Activated gamma-delta T cell treated with Interleukin-2 at 50 U/mL for 16 hours (primary cell): Measurements from ENCODE around the gene OSBPL3.
A peak's percentile ranks its signal among the peaks of the same experiment; 100 is the strongest.
"Not testable (repeated sequence)": the region's sequence is repeated elsewhere in the genome, so short reads cannot be mapped to it uniquely, and the experiment has no call there.

ENCODE experiments used
- DNase-seq: peaks from one replicate; pipeline ENCODE4 v3.0.0-alpha.2; 2020

Gene OSBPL3

GRCh38 chr7:24916463-24917040 lies 63.4 kb downstream of the OSBPL3 start:
- no peak for DNase-seq

DNA sequence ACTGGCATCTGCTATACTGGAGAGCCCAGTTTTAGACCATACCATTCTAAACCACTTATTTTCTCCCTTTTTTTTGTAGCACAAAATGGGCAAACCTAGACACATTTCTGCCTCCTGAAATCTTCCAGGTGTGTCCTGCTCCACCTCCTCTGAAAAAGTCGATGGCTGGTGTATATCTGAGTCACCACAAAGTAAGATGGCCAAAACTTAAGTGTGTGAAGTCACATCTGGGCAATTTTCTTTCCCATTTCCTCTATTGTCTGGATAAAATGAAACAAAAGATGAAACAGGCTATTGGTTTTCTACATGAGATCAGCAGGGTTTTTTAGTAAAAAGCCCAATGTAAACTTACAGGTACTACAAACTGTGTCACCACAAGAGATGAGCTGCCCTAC lies 65.5 kb downstream of the OSBPL3 start:
- no peak for DNase-seq

DNA sequence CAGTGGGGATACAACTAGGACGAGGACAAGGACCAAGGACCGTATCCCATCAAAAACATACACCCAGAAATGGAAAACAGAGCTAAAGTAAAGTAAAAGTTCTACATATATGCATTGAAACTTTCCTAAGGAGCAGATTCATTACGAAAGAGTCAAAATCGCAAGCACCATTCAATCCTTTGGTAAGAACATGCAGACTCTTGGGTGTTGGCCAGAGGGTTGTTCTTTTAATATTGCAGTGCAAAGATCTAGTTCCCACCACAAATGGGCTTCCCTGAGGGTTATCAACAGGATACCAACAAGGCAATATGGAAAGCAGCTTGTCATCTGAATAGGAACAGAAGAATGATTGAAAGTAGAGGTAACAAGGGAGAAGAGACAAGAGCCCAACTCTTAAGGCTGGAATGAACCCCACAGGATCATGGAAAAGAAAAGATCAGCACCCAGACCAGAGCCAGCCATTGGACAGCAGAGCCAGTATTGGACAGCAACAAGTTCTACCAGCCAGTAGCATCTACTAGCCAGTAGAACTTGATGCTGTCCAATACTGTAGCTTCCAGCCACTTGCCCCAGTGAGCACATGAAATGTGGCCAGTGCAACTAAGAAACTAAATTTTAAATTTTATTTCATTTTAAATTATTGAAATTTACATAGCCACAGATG lies 66.0 kb downstream of the OSBPL3 start:
- no peak for DNase-seq

DNA sequence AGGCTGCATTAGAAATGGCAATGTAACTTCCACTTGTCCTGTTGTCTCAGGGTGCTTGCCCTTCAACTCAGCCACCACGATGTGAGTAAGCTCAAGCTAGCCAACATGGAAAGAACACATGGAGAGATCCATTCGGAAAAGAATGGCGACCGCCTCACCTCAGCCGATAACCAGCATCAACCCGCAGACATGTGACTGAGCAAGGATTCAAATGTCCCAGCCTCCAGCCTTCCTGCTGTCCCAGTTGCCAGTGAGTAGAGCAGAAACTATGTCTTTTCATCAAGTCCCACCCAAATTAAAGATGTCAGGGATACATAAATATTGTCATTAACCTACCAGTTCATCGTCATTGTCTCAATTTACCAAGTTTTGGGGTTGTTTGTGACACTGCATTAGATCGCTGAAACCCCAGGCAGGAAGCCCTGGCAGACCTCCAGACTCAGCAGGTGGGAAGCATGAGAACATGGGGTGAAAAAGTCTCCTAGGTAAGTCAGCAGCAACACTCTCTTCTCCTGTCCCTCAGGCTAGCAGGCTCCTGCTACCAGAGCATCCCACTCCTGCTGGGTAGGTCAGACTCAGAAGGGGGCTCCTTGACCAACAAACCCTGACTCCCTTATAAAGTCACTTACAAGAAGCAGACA lies 67.0 kb downstream of the OSBPL3 start:
- no peak for DNase-seq

DNA sequence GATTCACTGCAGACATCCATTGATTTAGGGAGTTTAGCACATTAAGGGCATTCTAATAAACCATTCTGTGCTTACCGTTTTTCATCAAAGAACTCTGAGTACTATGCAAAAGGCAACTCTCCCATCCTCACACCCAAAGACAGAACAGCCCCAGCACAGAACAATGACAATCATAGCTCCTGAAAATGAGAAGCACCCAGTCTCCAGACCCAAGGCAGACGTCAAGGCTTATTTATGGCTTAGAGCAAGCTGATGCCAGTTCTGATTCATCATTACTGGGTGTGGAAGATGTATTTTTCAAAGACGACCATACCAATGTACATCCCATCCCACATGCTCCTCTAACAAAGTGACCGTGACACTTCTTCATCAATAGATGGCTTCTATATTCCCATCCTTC lies 67.6 kb downstream of the OSBPL3 start:
- DNase-seq: no peak

DNA sequence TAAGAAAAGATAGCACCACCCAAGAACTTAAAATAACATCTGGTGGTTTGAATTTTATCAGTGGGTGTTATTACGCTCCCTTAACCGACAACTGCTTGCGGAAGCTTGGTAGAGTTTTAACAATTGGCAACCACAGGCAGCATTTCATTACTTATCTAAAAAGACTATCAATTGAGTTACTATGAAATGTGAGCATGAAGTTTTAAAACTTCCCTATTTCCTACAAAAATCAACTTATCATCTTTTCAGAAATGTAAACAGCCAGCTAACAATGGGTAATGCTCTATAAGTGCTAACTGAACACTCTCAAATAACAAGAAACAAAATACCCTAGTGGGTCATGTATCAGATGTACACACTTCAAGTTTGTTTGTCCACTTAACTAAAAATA lies 68.8 kb downstream of the OSBPL3 start:
- DNase-seq: peak; percentile 25

DNA sequence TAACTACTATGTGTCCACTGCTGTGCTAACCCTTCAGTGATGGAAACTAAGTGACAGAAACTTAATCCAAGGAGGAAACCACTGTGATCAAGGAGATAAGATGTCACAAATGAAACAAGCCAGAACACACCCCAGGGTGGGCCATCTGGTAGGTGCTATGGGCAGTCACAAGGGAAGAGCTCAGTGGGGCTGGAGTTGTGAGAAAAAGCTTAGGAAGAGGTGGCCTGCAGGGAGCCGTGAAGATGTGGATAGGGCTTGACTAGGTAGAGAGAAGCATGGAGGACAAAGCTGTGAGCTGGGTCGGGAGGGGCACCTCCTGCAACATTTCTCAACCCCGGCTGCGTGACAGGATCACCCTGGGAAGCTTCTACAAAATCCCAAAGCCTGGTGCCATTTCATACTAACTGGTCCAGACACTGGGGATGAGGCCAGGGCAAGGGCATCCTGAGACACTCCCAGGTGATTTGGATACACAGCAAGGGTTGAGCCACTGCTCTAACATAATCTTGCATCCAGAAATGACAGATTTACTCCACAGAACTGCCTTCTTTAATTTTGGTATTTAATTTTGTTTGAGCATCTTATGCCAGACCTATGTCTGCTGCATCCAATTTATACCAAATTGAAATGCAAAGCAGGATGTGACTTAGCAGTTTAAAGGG lies 69.3 kb downstream of the OSBPL3 start:
- DNase-seq: no peak

GRCh38 chr7:24908727-24909126 lies 71.3 kb downstream of the OSBPL3 start:
- DNase-seq: no peak

- DNase-seq: no peak
Observed at GRCh38 chr7:24908166-24908565, 71.8 kb downstream of the OSBPL3 start.

DNA sequence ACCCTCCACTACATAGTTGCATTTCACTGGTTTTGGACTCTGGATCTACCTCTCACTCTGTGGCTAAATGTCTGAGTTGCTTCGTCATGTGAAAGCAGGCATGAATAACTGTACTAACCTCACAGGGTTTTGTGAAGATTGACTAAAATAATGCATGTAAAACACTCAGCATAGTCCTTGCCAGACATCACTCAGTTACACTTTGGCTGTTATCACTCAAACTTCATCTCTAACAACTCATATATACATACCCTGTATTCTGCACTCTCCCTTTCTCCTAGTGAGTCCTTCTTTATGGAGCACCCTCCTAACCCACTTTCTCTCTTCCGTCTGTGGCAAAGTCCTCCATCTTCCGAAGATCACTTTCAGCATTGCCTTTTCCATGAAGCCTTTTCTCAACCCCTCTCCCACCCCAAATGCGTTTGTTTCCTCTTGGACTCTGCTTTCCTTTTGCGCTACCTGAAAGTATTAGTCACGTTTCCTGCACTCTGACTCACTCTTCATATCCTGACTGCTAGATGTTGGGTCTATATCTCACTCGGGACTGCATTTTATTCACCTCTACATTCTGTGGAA lies 72.6 kb downstream of the OSBPL3 start:
- peak; percentile 23 for DNase-seq

GRCh38 chr7:24905996-24906770 lies 73.8 kb downstream of the OSBPL3 start:
- DNase-seq: no peak

DNA sequence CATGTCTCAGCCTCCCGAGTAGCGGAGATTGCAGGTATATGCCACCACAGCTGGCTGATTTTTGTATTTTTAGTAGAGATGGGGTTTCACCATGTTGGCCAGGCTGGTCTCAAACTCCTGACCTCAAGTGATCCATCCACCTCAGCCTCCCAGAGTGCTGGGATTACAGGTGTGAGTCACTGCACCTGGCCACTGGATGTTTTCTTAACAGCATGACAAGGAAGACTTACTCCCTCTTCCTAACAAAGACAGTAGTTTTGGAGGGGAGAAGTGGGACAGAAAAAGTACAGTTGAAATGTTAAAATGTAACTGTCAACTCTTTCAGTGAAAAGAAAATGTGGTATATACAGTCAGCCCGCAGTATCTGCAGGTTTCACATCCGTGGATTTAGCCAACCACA lies 76.0 kb downstream of the OSBPL3 start:
- not testable (repeated sequence) for DNase-seq

DNA sequence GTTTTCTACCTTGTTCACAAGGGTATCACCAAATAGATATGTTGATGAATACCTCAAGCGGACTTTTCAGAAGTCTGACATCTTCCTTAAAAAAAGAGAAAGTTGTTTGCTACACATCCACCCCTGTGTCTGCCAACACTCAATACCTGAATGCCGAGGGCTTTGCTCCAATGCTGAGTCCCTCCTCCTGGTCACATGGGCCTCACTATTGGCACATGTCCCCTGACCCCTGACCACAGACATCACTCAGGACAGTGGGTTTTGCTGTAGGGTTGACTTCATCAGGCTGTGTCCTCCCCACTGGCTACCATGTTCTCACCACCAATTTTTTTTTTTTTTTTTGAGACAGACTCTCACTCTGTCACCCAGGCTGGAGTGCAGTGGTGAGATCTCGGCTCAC lies 76.4 kb downstream of the OSBPL3 start:
- DNase-seq: no peak

- DNase-seq: no peak
Observed at GRCh38 chr7:24902931-24903330, 77.0 kb downstream of the OSBPL3 start.

GRCh38 chr7:24902276-24902675 lies 77.7 kb downstream of the OSBPL3 start:
- DNase-seq: no peak

- DNase-seq: no peak
Observed at GRCh38 chr7:24899905-24900304, 80.1 kb downstream of the OSBPL3 start.

- no peak for DNase-seq
Observed at GRCh38 chr7:24899161-24899560, 80.8 kb downstream of the OSBPL3 start.

DNA sequence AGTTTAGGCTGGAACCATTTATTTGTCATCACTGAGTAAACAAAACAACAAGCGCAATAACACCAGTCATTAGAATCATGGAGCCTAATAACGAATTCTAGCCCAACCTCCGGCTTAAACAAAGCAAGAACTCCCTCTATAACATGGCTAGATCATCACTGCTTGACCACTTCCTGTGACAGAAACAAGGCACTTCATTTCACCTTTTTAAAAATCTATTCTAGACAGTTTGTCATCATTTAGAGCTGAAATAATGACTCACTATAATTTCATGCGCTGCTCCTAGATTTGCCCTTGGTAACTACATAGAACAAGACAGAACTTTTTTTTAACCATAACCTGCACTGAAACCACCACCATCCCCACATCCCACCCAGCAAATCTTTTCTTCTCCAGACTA lies 81.3 kb downstream of the OSBPL3 start:
- no peak for DNase-seq

GRCh38 chr7:24896031-24896501 lies 83.9 kb downstream of the OSBPL3 start:
- DNase-seq: no peak

DNA sequence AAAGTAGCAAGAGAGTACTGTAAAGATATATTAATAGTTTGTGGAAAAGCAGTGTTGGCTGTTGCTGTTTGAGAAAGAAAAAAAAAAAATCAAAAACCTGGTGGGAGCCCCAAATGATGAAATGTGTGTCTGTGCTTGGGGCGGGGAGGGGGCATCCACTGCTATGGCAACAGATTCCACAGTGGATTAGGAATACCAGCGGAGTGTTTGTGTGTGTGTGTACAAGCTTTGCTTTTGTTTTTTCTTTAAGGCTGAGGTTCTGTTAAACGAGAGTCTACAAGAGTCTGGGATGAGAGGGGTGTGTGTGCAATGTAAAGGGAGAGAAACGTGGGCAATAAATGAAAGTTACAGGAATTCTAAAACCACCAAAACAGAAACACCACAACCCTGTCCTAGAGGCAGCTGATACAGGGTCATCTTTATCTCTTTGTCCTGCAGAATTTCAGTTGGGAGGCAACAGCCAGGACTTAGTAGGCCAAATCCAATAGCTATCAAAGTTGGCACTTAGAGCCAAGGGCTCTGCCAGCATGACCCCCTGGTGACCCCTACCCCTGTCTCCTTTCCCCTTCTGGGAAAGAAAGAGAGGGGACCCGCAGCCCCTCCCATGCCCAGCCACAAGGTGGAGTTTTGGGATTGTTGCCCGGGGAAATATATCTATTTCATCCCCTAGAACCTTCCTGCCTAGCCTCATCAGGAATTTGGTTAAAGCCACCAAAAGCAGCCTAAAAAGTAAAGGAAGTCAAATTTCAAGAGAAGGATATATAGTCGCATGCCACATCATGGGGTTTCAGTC lies 85.4 kb downstream of the OSBPL3 start:
- no peak for DNase-seq

DNA sequence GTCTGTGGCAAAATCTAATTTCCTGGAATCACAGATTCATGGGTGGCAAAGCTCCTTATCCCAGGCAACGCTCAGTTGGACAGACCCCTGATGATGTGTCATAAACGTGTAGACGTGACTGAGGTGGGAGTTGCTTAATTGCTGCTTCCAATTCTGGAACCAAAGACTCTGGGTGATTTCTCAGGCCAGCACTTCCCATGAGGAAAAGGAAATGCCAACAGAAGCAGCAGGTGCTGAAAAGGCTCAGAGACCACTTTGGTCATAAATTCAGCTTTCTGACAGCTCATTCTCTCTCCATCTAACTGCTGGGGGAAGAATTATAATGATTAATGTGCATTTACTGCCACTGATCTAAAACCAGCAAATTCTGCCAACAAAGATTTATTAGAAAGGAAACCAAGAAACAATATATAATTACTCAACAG lies 88.7 kb downstream of the OSBPL3 start:
- no peak for DNase-seq

DNA sequence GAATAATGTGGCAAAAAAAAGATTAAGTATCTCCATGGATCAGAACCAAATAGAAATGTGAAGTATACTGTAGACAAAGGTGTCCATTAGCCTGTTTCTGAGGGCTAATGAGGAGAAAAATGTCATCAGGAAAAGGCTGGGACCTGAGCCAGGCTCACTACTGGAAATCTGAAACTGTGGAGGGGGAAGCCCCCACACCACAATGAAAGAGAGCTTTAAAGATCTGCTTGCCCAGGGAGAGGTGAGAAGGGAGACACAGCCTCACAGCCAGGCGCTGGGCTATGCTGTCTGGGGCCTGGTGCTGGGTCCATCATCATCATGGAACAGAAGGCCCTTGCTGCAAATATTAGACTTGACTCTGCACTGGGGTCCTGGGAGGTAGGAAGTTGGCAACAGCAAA lies 90.4 kb downstream of the OSBPL3 start:
- DNase-seq: no peak
